ENCODE results near the gene USP13.
"Not testable (repeated sequence)": the region's sequence is repeated elsewhere in the genome, so short reads cannot be mapped to it uniquely, and the experiment has no call there.

The USP13 gene

GRCh38 chr3:179739816-179740594 is 87.2 kb downstream of the USP13 start:
- DNase-seq, result no peak

- DNase-seq, result no peak
Observed at GRCh38 chr3:179743913-179744312, 91.1 kb downstream of the USP13 start.

DNA sequence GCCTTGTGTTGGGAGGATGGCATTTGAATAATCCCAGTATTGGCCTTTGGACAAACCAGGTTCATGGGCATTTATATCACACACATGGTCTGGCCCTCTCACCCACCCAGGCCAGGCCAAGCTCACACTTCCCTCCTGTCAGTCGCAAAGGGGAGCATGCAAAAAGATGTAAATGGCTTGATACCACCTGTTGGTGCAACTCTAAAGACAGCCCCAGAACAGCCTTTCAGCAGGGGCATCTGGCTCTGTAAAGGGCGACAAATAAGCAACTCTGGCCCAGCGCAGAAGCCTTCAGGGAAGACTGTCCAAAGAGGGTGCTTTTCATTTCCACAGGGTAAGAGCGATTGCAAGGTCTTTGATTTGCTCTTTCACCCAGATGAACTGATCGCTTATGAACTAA is 91.8 kb downstream of the USP13 start:
- no peak for DNase-seq

GRCh38 chr3:179745079-179745478 is 92.2 kb downstream of the USP13 start:
- DNase-seq, result no peak

DNA sequence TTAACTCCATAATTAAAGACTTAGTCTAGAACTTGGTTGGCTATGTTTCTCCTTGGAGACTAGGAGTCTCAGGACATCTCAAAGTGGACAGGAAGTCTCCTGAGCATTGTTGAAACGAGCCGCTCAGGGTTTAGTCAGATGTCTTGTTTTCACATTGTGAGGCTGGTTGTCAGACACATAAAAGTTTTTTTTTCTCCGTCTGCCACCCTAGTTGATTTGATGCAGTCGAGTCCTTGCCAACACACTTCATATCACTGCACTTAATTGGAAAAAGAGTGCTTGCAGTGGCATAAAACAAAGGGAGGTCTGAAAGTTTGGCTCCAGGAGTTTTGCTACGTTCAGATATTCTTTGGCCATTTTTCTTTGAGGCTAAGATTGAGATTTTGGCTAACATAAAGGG is 92.9 kb downstream of the USP13 start:
- no peak for DNase-seq

DNA sequence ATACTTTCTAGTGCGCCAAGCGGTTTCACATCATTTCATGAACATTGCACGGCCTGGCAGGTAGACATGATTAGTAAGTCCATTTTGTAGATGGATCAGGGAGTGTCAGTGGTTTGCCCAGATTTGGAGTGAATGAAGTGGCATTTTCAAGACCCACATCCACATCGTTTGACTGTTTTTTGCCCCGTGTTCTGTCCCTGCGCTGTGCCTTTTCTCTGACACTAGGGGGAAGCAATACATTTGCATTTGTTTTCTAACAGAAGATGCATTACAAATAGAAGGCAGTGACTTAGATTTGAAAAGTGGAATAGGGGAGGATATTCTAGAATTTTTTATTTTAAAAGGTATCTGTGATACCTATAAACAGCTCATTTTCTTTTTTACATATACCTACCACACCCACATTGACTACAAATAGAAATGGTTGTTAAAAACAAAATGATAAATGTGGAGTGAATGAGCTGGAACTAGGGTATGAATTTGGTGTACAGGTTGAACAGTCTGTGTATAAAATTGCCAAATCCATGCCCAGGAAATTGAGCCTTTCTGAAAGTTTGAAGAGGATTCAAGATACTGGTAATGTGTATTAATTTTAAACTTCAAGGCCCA is 98.0 kb downstream of the USP13 start:
- peak; percentile 21 for DNase-seq

GRCh38 chr3:179760944-179761343 is 108.1 kb downstream of the USP13 start:
- DNase-seq, result no peak

DNA sequence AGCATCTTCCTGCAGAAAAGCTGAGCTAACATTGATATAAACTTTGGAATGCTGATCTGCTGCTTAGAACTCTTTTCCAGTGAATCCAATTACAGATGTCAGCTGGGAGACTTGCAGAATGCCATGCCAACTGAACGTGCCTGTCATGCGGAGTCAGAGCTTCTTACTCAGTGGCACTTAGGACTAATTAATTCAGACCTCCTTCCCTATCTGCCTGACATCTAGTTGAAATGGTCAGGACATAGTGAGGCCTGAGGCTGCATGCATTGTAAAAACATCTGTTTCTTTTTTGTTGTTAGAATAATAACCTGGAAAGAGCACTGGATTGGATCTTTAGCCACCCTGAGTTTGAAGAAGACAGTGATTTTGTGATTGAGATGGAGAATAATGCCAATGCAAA is 112.6 kb downstream of the USP13 start:
- no peak for DNase-seq

- DNase-seq, result no peak
Observed at GRCh38 chr3:179766416-179767133, 113.7 kb downstream of the USP13 start.

DNA sequence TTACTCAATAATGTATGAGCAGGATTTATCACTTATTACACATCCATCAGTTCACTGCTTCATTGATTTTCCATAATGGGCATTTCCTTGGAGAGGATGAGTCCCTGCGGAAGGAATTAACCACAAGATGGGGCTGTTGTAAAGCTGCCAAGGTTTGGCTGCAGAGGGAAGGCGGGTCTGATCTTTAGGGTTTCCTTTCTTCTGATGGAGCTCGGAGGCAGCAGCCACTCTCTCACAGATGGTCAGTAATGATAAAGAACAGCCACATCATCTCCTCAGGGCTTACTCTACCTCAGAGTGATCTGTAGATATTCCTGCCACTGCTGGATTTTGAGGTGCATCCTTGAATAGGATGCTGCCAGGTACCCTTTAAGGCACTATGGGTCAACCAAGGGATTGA is 115.2 kb downstream of the USP13 start:
- DNase-seq, result peak; percentile 28

DNA sequence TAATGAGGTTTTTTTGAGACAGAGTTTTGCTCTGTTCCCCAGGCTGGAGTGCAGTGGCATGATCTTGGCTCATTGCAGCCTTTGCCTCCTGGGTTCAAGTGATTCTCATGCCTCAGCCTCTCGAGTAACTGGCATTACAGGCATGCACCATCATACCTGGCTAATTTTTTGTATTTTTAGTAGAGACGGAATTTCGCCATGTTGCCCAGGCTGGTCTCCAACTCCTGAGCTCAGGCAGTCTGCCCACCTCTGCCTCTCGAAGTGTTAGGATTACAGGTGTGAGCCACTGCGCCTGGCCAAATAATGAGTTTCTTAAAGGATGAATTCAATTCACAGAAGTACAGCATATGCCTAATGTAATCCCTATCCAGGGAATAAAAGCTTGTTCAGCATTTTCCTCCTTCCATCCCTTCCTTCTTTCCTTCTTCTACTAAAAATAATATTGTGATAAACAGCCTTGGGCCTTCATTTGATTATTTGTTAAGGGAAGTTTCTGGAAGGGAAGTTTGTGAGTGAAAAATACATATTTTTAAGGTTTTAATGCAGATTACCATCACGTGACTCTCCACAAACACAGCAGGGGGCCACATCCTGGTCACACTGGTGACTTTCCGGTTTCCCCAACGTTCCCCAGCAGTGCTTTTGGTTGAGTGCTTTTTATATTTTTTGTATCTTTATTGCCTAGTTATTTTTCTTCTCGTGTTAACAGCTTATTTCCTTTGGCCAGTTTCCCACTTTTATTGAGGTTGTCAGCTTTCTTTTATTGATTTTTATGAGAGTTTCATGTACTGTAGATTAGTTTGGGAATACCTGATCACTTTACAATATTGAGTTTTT is 116.8 kb downstream of the USP13 start:
- no peak for DNase-seq

DNA sequence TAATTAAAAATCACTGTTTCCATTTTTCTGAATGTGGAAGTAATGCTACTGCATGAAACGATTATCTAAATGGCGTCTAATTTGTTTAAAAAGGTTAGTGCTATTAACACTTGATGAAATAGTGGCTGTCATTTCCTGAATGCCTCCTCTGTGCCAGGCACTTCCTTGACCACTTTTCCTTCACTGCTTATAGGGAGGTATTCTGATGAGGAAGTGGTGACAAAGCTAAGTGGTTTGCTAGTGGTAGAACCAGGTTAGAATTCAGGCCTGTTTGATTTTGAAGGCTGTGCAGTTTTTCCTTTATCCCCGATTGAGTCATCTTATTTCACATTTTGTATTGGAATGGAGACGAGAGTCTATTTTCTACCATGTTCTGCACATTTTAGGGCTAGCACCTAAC is 119.0 kb downstream of the USP13 start:
- DNase-seq, result no peak

DNA sequence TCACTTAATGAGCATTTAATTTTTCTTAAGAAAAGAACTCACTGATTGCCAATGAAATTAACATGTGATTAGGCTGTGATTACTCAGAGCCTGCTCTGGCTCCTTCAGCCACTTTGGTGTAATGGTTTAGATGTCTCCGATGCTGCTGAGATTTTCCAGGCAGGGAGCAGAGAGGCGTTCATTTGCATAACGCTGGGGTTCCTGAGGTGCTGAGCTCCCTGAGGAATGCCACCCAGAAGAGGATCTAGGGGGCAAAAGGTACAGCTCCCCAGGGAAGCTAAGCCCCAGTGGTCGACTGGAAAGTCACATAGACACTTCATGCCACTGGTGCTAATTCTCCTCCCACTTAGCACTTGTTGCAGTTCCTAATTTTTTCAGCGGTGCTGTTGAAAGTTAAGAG is 119.5 kb downstream of the USP13 start:
- DNase-seq, result no peak

- DNase-seq, result no peak
Observed at GRCh38 chr3:179775416-179776122, 122.7 kb downstream of the USP13 start.

DNA sequence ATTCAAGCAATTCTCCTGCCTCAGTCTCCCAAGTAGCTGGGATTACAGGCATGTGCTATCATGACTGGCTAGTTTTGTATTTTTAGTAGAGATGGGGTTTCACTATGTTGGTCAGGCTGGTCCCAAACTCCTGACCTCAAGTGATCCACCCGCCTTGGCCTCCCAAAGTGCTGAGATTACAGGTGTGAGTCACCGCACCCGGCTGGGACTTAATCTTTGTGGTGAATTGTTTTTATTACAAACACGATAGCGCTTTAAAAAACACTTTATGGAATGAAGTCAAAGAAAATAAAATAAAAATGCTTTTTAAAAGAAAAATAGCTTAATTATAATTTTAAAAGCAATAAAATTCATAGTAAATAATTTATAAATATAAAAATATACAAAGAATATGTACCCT is 130.0 kb downstream of the USP13 start:
- DNase-seq, result not testable (repeated sequence)

DNA sequence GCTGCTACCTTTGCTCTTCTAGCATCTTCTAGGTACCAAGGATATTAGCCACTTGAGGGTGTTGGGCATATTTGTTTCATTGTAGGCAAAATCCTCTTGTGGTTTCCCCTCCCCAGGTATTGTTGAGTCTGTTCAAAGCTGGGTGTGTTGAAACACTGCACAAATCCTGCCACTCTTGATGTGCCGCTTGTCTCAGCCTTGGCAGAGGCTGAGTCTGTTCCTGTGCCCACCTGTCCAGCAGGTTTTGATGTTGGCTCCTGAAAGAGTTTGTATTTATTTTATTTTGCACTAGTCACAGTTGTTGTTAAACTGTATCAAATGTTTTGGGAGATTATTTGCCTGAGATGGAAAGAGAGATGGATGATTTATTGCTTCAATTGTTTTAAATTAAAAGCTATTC is 136.2 kb downstream of the USP13 start:
- no peak for DNase-seq

DNA sequence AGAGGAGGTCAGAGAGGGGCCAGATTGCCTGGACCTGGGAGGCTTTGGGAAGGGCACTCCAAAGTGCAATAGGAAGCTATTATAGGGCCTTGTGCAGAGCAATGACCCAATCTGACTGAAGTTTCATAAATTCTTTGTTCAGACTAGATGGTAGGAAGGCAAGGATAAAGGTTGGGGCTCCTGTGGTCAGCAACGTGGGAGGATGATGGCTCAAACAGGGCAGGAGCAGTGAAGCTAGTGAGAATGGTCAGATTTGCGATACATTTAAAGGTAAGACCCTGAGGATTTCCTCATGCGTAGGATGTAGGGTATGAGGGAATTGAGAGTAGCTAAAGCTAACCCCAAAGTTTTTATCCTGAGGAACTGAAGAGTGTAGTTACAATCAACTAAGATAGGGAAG is 139.0 kb downstream of the USP13 start:
- DNase-seq, result no peak

DNA sequence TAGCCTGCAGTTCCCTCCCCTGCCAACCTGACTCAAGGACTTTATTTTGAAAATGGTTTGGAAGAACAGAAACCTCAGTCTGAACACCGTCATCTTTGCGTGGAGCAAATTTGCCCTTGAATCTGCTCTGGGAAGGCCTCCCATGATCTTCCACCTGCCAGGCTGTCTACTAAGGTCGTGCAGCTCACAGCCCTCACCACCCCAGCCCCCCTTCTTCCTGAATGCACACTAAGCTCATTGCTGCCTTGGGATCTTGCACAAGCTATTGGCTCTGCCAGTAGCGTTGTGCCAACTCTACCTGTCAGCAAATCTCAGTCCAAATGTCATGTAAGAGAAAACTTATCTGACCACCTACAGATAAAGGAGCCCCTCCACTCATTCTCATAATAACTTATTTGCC is 141.5 kb downstream of the USP13 start:
- DNase-seq, result no peak

DNA sequence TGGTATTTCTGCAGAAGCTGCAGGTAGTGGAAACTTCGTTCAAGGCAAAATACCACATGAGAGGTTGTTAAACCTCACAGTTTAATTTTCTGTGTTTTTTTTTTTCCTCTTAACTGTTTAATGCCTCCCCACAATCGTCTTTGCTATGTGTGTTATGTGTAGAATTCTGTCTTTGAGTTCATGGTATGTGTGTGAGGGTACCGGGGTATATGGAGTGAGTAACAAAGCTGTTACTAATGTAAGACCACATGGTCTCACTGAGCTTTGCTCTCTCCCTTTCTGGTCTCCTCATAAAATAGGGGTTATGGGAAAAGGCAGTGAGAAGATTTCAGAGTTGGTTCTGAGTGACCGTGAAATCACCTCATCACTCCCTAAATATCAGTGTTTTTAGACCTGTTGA is 143.6 kb downstream of the USP13 start:
- DNase-seq, result no peak

GRCh38 chr3:179797192-179797591 is 144.4 kb downstream of the USP13 start:
- no peak for DNase-seq

GRCh38 chr3:179801263-179801662 is 148.4 kb downstream of the USP13 start:
- no peak for DNase-seq

DNA sequence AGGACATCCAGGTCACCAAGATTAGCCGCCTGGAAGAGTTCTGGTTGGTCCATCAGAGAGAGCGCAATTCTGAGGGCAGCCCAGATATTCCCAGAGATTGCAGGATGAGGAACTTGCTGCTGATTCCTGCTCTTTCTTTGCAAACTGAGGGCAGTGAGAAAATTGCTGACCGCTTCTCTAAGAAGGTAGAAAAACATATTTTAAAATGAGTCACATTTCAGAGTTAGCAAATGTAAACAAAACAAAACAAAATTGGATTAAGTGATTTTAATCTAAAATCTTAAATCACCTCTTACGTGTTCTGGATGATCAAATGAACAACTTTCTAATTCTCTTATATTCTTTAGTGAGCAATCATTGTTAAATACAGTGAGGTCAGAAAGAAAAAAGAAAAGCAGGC is 149.0 kb downstream of the USP13 start:
- no peak for DNase-seq

GRCh38 chr3:179806177-179806576 is 153.3 kb downstream of the USP13 start:
- DNase-seq, result no peak

Data from NCI-H345 (cell line).